ENCODE measurements around the gene CDT1.

CDT1 gene

DNA sequence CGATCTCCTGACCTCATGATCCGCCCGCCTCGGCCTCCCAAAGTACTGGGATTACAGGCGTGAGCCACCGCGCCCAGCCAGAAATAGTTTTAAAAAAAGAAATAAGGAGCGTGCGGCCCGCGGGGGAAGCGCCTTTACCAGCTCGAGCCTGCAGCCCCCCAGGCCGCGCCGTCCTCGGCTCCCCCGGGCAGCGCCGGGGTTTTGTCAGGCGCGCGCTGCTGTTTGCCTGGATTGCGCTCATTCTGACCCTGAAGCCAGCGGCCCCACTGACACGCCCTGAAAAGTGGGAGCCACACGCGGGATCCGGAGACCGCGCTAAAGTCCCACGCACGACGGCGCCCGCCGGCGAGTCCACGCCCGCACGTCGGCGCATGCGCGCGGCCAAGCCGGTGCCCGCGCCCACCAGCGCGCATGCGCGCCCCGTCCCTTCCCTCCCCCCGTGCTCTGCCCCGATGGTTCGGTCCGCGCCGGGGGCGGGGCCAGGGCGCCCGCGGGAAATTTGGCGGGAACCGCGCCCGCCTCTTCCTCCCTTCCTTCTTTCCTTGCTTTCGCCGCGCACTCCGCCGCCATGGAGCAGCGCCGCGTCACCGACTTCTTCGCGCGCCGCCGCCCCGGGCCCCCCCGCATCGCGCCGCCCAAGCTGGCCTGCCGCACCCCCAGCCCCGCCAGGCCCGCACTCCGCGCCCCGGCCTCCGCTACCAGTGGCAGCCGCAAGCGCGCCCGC, at the start of gene CDT1:
CDT1 (plus strand) TSS at position 526 of the 724 bp plus-strand sequence; CDS start at position 569, 43 bp downstream.
- H3K4me3 ChIP-seq (ENCODE audit: low read length): peak within 1 kb of the TSS; percentile 57
- DNase-seq (ENCODE audit: low read depth): no peak
- TF ChIP-seq, protein P1, sequence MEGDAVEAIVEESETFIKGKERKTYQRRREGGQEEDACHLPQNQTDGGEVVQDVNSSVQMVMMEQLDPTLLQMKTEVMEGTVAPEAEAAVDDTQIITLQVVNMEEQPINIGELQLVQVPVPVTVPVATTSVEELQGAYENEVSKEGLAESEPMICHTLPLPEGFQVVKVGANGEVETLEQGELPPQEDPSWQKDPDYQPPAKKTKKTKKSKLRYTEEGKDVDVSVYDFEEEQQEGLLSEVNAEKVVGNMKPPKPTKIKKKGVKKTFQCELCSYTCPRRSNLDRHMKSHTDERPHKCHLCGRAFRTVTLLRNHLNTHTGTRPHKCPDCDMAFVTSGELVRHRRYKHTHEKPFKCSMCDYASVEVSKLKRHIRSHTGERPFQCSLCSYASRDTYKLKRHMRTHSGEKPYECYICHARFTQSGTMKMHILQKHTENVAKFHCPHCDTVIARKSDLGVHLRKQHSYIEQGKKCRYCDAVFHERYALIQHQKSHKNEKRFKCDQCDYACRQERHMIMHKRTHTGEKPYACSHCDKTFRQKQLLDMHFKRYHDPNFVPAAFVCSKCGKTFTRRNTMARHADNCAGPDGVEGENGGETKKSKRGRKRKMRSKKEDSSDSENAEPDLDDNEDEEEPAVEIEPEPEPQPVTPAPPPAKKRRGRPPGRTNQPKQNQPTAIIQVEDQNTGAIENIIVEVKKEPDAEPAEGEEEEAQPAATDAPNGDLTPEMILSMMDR (conservative IDR thresholded peaks at IDR 0.05; ENCODE audit: low read depth, low read length): no peak

DNA sequence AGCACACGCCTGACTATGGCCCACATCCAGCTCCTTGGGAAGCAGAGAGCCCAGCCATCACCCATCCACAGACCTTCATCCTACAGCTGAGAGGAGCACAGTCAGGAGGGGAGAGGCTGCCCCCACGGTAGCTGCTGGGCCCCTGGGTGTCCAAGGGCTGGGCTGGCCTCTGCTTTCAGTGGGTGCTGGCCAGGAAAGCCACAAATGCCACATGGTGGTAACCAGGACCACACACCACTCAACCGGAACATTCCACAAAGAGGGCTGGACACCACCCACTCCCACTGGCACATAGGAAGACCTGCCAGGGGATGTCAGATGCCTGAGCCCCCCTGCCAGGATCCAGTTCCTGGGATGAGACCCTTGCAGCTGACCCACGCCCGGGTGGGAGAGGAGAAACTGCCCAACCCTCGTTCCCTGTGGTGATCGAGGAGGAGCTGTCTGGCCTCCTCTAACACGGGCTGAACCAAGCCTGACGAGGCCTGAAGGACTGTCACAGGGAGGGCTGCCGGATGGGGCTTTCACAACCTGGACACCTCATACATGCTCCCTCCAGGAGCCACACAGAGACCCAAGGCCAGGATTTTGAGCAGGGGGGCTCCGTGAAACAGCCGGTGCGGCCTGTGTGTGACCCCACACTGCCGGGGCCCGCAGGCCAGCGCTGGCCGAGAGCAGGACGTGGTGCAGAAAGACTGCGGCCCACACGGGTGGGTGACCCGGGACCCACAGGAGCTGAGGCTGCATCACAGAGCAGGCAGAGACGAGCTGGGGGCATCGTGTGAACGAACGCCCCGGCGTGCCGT, 49.3 kb upstream of the CDT1 start:
- DNase-seq (ENCODE audit: low read depth): no peak
- no peak overlapping the region for H3K4me3 ChIP-seq (ENCODE audit: low read length)

DNA sequence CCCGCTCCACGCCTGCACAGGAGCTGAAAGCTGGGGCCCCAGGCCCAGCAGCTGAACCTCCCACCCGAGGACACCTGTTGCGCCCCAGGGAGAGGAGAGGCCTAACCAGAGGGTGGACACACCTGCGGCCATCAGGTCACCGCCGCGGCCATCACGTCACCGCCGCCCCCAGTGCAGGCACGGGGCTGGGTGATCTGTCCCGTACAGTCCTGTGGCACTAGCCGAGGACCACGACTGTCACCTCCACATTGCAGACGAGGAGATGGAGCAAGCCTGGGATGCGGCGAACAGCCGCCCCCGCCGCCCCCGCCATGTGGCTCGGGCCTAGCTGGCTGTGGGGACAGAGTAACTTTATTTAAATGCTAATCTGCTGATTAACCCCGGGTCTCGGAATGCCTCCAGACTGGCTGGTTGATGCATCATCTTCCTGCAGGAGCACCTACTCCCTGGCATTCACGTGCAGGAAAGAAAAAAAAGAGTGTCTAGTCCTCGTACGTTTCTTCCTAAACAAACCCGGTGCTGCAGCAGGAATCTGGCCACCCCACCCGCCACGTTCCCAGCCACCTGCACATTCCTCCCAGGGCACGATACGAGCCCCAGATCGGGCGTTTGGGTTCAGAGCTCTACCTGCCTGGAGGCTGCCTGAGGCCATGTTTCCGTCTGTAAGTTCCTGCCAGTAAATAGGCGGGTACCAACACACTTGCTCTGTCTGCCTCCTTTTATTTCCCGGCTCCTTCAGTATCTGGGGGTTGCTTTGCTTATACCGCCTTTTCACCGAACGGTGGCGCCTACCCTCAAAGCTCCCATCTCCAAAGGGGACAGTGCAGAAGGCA, 48.5 kb upstream of the CDT1 start:
- TF ChIP-seq, protein P1 (conservative IDR thresholded peaks at IDR 0.05; ENCODE audit: low read depth, low read length): peak; percentile 48
- H3K4me3 ChIP-seq (ENCODE audit: low read length): no peak overlapping the region
- DNase-seq (ENCODE audit: low read depth): no peak

More for the DNA sequence above, 49.3 kb upstream of the CDT1 start:
- TF ChIP-seq, protein P1 (conservative IDR thresholded peaks at IDR 0.05; ENCODE audit: low read depth, low read length): no peak

DNA sequence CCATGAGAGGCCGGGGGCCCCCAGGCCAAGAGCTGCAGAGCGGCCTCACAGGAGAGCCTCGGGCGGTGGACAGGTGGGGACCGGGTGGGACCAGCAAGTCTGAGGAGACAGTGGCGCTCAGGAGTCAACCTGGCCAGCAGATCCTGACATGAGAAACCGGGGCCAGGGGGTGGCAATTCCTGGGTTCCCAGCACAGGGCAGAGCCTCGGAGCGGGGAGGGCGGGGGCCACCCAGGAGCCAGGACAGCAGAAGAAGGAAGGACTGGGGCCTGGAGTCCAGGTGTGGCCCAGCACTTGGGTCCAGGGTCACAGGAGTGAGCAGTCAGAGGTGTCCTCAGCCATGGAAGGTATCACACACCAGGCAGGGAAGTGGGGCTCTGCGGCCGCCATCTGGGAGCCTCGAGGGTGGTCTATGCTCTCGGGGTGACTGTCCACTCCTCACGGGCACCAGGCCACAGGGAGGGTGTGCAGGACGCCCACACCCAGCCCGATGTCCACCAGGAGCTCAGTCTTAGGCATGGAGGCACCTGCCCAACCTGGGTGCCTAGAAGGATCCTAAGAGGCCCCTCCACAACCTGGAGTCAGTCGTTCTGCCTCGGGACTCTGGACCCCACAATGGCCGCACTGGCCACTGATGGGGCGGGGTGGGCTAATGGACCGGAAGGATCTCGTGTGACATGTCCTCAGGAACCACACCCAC, 47.7 kb upstream of the CDT1 start:
- TF ChIP-seq, protein P1 (conservative IDR thresholded peaks at IDR 0.05; ENCODE audit: low read depth, low read length): no peak
- DNase-seq (ENCODE audit: low read depth): no peak

DNA sequence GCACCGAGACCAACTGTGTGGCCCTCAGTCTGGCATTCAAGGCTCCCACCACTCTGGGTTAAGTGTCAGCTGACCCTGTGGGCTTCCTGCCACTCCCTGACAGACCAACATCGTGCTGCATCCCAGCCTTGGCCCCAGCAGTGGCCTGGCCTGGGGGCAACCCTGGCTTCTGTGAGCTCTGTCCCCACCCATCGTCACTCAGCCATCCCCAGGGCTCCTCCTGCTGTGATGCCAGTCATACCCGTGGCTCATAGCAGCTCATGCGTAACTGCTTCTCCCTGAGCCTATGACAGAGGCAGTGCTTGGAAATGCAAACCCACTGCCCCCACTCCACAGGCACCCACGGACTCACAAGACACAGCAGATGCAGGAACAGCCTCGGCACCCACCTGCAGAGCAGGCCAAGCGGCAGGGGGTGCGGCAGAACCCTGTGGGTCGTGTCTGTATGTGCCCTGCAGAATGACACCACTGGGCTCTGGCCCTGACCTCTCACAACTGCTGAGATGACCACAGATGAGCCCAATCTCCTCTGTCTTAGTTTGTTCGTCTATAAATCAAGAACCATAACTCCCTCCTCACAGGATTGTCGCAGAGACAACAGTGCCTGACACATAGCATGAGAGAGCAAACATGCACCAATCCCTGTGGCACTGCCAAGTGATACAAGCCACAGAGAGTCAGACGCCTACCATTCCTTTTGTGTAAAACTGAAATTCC, 45.2 kb upstream of the CDT1 start:
- TF ChIP-seq, protein P1 (conservative IDR thresholded peaks at IDR 0.05; ENCODE audit: low read depth, low read length): no peak
- H3K4me3 ChIP-seq (ENCODE audit: low read length): no peak overlapping the region
- no peak for DNase-seq (ENCODE audit: low read depth)

More for the DNA sequence above, 47.7 kb upstream of the CDT1 start:
- no peak overlapping the region for H3K4me3 ChIP-seq (ENCODE audit: low read length)

DNA sequence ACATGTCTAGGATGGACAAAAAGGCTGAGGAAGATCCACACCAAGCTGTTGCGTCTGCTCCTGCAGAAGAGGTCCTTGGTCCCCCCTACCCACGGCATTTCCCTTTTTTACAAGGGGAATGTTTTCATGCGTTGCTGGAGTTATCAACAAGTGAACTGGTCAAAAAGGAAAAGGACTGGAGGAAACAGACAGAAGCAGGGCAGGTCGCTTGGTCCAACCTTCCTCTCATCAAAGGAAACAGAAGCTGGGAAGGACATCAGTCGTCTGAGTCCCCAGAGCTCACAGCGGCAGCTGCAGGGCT, 44.7 kb upstream of the CDT1 start:
- H3K4me3 ChIP-seq (ENCODE audit: low read length): no peak overlapping the region
- DNase-seq (ENCODE audit: low read depth): no peak
- TF ChIP-seq, protein P1 (conservative IDR thresholded peaks at IDR 0.05; ENCODE audit: low read depth, low read length): no peak

Data from retinal pigment epithelial cell (primary cell).